Activated naive CD4-positive, alpha-beta T cell treated with anti-CD3 and anti-CD28 coated beads, Interleukin-2, amount 50 U/mL, for 24 hours (primary cell): ENCODE results near the gene SBNO1.
"Not testable (repeated sequence)": the region's sequence is repeated elsewhere in the genome, so short reads cannot be mapped to it uniquely, and the experiment has no call there.

Source experiments
- H3K27ac Mint-ChIP-seq: one replicate; pipeline ENCODE4 v1.8.0; 2021; ENCODE audit warnings: mild to moderate bottlenecking, mixed read lengths
- H3K27me3 Mint-ChIP-seq: one replicate; pipeline ENCODE4 v1.8.0; 2021; ENCODE audit warnings: mixed read lengths
- H3K36me3 Mint-ChIP-seq: one replicate; pipeline ENCODE4 v1.8.0; 2021; ENCODE audit warnings: mixed read lengths
- H3K4me1 Mint-ChIP-seq: one replicate; pipeline ENCODE4 v1.8.0; 2021; ENCODE audit warnings: mixed read lengths
- H3K4me3 Mint-ChIP-seq: one replicate; pipeline ENCODE4 v1.8.0; 2021; ENCODE audit warnings: mild to moderate bottlenecking, mixed read lengths
- H3K9me3 Mint-ChIP-seq: one replicate; pipeline ENCODE4 v1.8.0; 2021; ENCODE audit warnings: mixed read lengths

The SBNO1 gene

DNA sequence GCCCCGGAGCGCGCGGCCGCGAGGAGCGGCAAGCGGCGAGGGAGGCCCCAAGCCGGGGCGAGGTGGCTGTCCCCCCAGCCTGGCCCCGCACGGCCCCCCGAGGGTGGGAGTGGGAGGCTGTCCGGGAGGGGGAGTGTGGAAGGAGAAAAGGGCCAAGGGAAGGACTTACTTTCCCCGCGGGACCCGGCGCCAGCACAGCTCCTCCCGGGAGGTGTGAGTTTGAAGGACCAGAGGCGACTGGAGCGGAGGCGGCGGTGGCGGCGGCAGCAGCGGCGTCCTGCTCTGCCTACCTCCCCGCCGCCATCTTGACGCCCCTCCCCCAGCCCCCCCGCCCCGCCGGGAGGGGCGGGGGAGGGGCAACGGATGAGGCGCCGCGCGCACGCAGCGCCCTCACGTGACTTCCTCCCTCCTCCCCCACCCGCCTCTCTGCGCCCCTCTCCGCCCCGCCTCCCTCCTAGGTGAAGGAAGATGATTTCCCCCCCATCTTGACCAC lies at the start of gene SBNO1:
TSS of gene SBNO1 (minus strand) at position 316 of the 493 bp plus-strand sequence. CDS start 14,406 bp downstream, outside the sequence.
- H3K36me3 Mint-ChIP-seq: no peaks in the 10 kb centered on the region
- H3K27me3 Mint-ChIP-seq: no peaks in the 10 kb centered on the region
- H3K27ac Mint-ChIP-seq: peak within 1 kb of the TSS; percentile 98

DNA sequence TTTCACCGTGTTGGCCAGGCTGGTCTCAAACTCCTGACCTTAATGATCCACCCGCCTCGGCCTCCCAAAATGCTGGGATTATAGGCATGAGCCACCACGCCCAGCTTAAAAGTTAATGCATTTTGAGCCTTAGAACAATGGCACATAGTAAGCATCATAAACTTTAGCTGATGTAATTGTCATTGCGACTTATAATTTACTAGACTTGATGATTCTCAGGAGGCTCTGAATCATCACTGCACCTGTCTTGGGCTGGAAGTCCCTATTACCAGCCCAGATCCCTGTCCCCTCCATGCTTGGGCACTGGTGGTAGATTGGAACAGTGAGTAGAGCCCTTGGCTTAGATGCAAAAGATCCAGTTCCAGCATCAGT lies 45.4 kb upstream of the SBNO1 start:
- Mint-ChIP-seq H3K4me3 (no peak overlapping the region), H3K36me3 (peaks cover 4% of the 10 kb centered on the region), H3K27me3 (no peaks in the 10 kb centered on the region), H3K4me1 (no peaks in the 10 kb centered on the region), H3K9me3 (no peaks in the 10 kb centered on the region), H3K27ac (no peak overlapping the region)

More for the DNA sequence above, at the start of gene SBNO1:
- Mint-ChIP-seq H3K4me1 (peaks cover 21% of the 10 kb centered on the region), H3K9me3 (no peaks in the 10 kb centered on the region), H3K4me3 (peak within 1 kb of the TSS; percentile 93)

DNA sequence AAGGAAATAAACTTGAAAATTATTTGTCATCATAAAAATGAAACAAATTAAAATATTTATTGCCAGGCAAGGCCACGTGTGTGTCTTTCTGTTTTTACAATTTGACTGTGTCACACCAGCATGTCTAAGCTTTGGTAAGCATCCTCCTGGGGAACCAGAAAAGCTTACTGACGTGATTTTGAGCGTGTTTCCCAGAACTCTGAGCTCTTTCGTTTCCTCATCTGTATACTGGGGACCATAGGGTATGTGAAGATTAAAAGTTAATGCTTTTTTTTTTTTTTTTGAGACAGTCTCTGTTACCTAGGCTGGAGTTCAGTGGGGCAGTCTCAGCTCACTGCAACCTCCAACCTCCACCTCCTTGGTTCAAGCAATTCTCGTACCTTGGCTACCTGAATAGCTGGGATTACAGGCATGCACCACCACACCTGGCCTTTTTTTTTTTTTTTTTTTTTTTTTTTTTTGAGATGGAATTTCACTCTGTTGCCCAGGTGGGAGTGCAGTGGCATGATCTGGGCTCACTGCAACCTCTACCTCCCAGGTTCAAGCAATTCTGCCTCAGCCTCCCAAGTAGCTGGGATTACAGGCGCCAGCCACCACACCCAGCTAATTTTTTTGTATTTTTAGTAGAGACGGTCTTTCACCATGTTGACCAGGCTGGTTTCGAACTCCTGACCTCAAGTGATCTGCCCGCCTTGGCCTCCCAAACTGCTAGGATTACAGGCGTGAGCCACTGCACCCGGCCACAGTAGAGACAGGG lies 44.8 kb upstream of the SBNO1 start:
- not testable (repeated sequence) for H3K9me3 Mint-ChIP-seq, H3K27me3 Mint-ChIP-seq, H3K4me1 Mint-ChIP-seq, H3K36me3 Mint-ChIP-seq, H3K4me3 Mint-ChIP-seq, H3K27ac Mint-ChIP-seq

DNA sequence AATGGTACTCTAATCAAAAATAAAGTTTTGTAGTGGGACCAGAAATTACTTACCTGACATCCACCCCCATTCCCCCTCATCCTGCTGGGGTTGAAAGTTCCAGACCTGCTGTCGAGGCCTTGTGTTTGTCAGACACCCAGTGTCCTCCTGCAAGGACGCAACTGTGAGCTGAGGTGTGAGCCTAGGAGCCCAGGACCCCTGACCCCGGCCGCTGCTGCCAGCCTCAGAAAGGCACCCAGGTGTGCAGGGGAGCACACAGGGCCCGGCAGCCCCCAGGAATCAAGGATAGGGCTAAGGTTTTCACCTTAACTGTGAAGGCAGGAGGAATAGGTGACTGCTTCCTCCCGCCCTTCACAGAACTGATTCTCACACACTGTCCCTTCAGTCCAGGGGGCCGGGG lies 44.0 kb upstream of the SBNO1 start:
- not testable (repeated sequence) for H3K4me1 Mint-ChIP-seq, H3K27ac Mint-ChIP-seq, H3K4me3 Mint-ChIP-seq, H3K9me3 Mint-ChIP-seq, H3K27me3 Mint-ChIP-seq, H3K36me3 Mint-ChIP-seq

DNA sequence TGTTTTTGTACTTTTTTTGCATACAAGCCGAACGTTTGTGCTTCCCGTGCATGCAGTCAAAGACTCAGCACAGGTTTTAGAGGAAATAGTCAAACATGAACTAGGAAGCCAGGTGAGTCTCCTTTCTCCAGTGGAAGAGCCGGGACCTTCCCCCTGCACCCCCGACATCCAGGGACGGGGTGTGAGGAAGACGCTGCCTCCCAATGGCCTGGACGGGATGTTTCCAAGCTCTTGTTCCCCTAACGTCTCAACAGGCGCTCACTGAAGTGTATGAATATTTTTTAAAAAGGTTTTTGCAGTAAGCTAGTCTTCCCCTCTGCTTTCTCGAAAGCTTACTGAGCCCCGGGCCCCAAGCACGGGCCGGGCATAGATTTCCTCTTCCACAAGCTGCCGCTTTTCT lies 43.3 kb upstream of the SBNO1 start:
- not testable (repeated sequence) for H3K9me3 Mint-ChIP-seq, H3K4me3 Mint-ChIP-seq, H3K36me3 Mint-ChIP-seq, H3K4me1 Mint-ChIP-seq, H3K27me3 Mint-ChIP-seq, H3K27ac Mint-ChIP-seq

DNA sequence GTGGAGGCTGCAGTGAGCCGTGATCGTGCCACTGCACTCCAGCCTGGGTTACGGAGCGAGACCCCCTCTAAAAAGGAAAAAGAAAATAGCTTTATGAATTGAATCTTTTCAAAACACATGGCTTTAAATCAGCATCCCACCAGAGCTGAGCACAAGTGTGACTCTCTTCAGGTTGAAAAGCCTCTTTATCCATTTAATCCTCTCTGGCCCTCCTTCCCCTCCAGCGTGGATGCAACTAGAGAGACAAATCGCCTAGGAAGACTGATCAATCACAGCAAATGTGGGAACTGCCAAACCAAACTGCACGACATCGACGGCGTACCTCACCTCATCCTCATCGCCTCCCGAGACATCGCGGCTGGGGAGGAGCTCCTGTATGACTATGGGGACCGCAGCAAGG lies 42.6 kb upstream of the SBNO1 start:
- H3K9me3 Mint-ChIP-seq, H3K4me3 Mint-ChIP-seq, H3K27me3 Mint-ChIP-seq, H3K4me1 Mint-ChIP-seq, H3K36me3 Mint-ChIP-seq, H3K27ac Mint-ChIP-seq: not testable (repeated sequence)

DNA sequence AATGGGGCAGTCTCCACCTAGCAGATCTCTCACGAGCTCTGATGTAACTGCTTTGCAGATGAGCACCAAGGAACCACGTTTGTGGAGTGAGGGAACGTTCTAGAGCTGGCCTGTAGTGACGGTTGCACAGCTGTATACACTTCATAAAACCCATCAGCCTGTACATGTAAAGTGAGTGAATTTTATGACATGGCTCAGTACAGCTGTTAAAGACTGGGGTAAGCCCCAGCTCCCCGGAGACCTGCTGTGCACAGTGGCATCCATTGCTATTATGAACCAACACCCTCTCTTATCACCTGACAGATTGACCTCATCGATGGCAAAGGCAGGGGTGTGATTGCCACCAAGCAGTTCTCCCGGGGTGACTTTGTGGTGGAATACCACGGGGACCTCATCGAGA lies 39.9 kb upstream of the SBNO1 start:
- H3K36me3 Mint-ChIP-seq: peaks cover 3% of the 10 kb centered on the region

DNA sequence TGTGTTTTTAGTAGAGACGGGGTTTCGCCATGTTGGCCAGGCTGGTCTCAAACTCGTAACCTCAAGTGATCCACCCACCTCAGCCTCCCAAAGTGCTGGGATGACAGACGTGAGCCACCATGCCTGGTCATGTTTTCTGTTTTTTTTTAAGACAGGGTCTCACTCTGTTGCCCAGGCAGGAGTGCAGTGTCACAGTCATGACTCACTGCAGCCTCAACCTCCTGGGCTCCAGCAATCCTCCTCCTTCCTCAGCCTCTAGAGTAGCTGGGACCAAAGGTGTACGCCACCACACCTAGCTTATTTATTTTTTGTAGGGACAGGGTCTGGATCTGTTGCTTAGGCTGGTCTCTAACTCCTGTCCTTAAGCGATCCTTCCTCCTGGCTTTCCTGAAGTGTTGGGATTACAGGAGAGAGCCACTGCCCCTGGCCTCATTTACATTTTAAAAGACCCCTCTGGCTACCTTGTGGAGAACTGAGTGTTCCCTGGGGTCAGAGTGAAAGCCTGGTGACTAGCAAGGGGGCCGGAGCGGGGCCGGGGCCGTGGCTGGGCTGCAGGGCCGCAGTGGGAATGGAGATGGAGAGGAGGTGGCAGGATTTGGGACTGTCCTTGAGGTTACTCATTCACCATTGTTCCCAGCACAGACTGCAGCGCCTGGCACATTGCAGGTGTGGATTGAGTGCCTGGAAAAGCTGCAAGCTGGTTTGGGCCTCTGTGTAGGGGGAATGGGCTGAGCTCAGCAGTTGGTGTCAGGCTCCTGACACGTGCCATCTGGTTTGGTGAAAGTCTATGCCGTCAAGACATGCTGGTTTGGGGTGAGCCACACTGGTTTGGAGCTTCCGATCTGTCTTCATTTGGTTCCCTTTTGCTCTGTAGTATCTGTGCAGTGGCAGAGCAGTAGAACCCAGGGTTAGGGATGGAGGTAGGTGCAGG lies 37.4 kb upstream of the SBNO1 start:
- H3K4me3 Mint-ChIP-seq: no peak overlapping the region
- no peaks in the 10 kb centered on the region for H3K9me3 Mint-ChIP-seq
- no peaks in the 10 kb centered on the region for H3K27me3 Mint-ChIP-seq
- no peak overlapping the region for H3K27ac Mint-ChIP-seq
- H3K4me1 Mint-ChIP-seq: peaks cover 7% of the 10 kb centered on the region
- H3K36me3 Mint-ChIP-seq: peaks cover 5% of the 10 kb centered on the region

More for the DNA sequence above, 39.9 kb upstream of the SBNO1 start:
- H3K27ac Mint-ChIP-seq: no peak overlapping the region
- H3K27me3 Mint-ChIP-seq: no peaks in the 10 kb centered on the region
- no peaks in the 10 kb centered on the region for H3K9me3 Mint-ChIP-seq
- peaks cover 4% of the 10 kb centered on the region for H3K4me1 Mint-ChIP-seq
- H3K4me3 Mint-ChIP-seq: no peak overlapping the region

DNA sequence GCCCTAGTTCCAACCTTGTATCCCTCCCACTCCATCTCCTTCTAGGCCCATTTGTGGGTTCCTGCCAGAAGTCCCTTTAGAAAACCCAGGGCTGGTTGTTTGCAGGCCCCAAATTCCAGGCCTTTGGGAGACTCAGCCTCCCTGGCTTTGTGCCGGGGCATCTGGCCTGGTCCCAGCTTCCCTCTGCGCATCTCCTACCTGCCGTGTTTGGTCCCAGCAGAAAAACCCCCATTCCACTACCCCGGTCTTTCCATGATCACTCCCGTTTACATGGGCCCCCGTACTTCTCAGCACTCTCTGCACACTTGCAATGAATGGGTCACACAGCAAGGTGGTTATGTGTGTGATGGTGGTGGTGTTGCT lies 34.6 kb upstream of the SBNO1 start:
- Mint-ChIP-seq H3K4me1 (peaks cover 13% of the 10 kb centered on the region), H3K36me3 (peaks cover 8% of the 10 kb centered on the region)

DNA sequence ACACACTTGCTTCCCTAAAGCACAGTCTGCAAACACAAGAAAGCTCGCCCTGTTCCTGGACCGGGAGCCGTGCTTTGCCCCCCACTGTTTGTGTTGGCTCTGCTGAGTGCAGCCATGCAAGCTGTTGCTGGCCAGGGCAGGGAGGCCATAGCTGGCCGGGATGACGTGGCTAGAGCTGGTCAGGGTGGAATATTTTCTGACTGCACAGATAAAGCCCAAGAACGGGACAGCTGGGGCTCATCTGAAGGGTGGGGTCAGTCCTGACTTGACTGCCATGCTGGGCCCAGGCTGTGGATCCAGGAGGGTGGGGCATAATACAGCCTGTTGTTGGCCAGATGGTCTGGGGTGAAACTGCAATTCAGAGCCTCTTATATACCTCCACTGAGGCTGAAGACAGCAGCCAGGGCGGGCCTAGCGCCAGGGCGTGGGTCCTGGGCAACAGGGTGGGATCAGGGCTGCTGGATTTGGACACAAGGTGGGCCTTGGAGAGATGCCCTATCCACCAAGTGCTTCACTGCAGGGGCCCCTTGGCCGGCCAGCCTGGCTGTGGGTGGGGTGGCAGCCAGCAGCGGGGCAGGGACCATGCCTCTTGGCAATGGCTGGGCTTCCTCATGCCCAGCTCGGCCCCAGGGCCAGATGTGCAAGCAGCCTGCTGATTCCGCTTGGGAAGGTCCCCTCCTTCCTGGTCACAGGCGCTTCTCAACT lies 34.1 kb upstream of the SBNO1 start:
- Mint-ChIP-seq H3K9me3 (no peaks in the 10 kb centered on the region), H3K4me3 (no peak overlapping the region), H3K36me3 (peaks cover 8% of the 10 kb centered on the region), H3K4me1 (peaks cover 13% of the 10 kb centered on the region), H3K27ac (no peak overlapping the region), H3K27me3 (no peaks in the 10 kb centered on the region)

More for the DNA sequence above, 34.6 kb upstream of the SBNO1 start:
- Mint-ChIP-seq H3K27me3 (no peaks in the 10 kb centered on the region), H3K9me3 (no peaks in the 10 kb centered on the region), H3K27ac (no peak overlapping the region), H3K4me3 (no peak overlapping the region)

DNA sequence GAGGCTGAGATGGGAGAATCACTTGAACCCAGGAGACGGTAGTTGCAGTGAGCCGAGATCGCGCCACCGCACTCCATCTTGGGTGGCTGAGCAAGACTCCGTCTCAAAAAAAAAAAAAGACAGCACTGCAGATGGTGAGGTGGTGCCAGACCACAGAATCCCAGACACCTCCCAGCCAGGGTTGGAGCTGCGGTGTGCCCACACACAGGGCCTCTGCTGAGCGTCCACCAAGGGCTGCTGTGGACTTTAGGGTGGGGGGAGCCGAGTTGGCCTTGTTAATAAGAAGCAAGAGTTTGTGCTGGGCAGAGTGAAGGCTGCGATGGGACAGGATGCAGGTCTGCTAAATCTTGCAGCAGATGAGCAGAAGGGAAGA lies 33.5 kb upstream of the SBNO1 start:
- H3K4me1 Mint-ChIP-seq: peaks cover 13% of the 10 kb centered on the region
- no peaks in the 10 kb centered on the region for H3K9me3 Mint-ChIP-seq
- no peak overlapping the region for H3K4me3 Mint-ChIP-seq
- peaks cover 5% of the 10 kb centered on the region for H3K36me3 Mint-ChIP-seq
- H3K27me3 Mint-ChIP-seq: no peaks in the 10 kb centered on the region
- no peak overlapping the region for H3K27ac Mint-ChIP-seq

DNA sequence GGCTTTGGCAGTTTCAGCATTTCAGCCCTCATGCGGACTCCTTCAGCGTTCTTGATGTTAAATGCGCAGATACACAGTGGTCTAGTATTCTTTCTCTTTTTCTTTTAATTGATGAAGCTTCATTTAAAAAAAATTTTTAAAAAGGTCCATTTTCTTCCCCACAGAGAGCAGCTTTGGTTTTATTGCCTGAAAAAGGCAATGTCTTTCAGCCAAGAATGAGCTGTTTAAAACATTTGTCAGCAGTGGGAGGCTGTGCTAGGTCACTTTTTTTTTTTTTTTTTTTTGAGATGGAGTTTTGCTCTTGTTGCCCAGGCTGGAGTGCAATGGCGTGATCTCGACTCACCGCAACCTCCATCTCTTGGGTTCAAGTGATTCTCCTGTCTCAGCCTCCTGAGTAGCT lies 32.8 kb upstream of the SBNO1 start:
- Mint-ChIP-seq H3K27ac (no peak overlapping the region), H3K4me3 (no peak overlapping the region), H3K27me3 (no peaks in the 10 kb centered on the region), H3K9me3 (no peaks in the 10 kb centered on the region), H3K36me3 (peaks cover 5% of the 10 kb centered on the region), H3K4me1 (peaks cover 10% of the 10 kb centered on the region)

DNA sequence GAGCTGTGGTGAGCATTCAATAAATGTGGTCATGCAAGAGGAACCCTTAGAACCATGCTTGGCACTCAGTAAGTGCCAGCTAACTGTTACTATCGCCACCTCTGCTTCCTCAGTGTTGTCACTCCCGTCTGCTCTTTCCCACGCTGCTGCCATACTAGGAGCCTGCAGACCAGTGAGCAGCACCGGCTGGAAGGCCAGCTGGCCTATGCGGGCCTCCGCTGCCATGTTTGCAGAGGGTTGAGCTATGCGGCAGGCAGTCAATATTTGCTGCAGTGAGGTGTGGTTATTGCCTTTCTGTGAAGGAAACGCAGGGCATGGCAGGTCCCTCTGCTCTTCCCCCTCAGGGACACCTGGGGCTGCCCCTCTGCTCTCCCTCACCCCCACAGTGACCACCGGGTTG lies 32.3 kb upstream of the SBNO1 start:
- peaks cover 5% of the 10 kb centered on the region for H3K36me3 Mint-ChIP-seq

DNA sequence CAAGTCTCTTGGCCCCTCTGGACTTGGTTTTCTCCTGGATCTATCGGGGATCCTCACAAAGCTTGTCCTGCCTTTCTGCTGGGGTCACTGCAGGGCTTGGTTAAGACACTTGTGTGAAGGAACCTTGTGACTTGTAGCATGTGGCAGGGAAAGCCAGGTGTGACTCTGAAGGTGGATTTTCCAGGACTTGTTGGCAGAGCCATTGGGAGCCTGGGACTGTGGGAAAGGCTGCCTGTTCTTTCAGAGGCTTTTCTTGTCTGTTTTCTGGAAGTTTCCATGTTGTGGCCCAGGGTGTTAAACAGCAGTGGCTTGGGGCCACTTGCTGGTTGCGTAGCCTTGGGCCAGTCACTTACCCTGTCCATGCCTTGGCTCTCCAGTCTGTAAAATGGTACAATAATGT lies 31.9 kb upstream of the SBNO1 start:
- Mint-ChIP-seq H3K4me3 (no peak overlapping the region), H3K4me1 (peaks cover 14% of the 10 kb centered on the region), H3K9me3 (no peaks in the 10 kb centered on the region), H3K27ac (no peak overlapping the region), H3K36me3 (peaks cover 5% of the 10 kb centered on the region), H3K27me3 (no peaks in the 10 kb centered on the region)

More for the DNA sequence above, 32.3 kb upstream of the SBNO1 start:
- H3K27me3 Mint-ChIP-seq: no peaks in the 10 kb centered on the region
- H3K4me1 Mint-ChIP-seq: peaks cover 10% of the 10 kb centered on the region
- no peaks in the 10 kb centered on the region for H3K9me3 Mint-ChIP-seq
- H3K27ac Mint-ChIP-seq: no peak overlapping the region
- no peak overlapping the region for H3K4me3 Mint-ChIP-seq

DNA sequence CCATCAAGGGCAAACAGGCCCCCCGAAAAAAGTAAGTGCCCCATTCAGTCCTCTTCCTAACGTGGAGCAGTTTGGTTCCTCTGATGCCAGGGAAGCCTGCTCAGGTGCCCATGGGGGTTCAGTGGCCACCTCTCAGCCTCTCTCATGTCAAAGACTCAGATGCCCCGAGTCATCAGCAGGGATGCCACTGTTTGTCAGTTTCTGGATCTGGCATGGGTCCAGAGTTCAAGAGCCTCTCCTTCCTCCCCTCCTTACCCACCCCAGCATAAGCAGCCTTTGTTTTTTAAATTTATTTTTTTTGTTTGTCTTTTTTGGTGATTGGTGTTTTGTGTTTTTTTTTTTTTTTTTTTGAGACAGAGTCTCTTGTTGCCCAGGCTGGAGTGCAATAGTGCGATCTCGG lies 30.6 kb upstream of the SBNO1 start:
- Mint-ChIP-seq H3K36me3 (peaks cover 5% of the 10 kb centered on the region), H3K9me3 (no peaks in the 10 kb centered on the region), H3K27me3 (no peaks in the 10 kb centered on the region), H3K27ac (no peak overlapping the region), H3K4me3 (no peak overlapping the region), H3K4me1 (peaks cover 24% of the 10 kb centered on the region)

DNA sequence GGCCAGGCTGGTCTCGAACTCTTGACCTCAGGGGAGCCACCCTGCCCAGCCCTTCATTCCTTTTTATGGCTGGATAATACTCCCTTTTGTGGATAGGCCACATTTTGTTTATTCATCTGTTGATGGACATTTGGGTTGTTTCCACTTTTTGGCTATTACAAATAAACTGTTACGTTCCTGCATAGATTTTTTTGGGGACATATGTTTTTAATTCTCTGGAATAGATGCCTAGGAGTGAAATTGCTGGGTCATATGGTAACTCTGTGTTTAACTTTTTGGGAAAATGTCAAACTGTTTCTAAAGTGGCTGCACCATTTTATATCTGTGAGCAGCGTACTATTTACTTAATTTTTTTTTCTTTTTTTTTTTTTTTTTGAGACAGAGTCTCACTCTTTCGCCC lies 29.1 kb upstream of the SBNO1 start:
- no peaks in the 10 kb centered on the region for H3K9me3 Mint-ChIP-seq
- H3K4me1 Mint-ChIP-seq: peaks cover 24% of the 10 kb centered on the region
- H3K4me3 Mint-ChIP-seq: no peak overlapping the region
- H3K27ac Mint-ChIP-seq: no peak overlapping the region
- peaks cover 3% of the 10 kb centered on the region for H3K36me3 Mint-ChIP-seq
- no peaks in the 10 kb centered on the region for H3K27me3 Mint-ChIP-seq
